HepG2 (cell line): Measurements from ENCODE around the gene OIT3. TPM values are rescaled to one million over a fixed set of nuclear protein-coding genes. Genes with fewer than 3 reads are reported as not detected.

Experiments
- ATAC-seq: fragments of 200-7000 bp; cut with Tn5 transposase; 3 replicates; pipeline ENCODE4 v1.9.1; 2020; ENCODE audit warnings: mild to moderate bottlenecking, moderate library complexity
- BruUV-seq: library from RNA; stranded (reverse); fragments of 400-500 nt; replicated peaks from 2 replicates; lab custom pipeline; 2021; lab: Mats Ljungman, UMichigan
- CTCF ChIA-PET: fragments of 300-600 bp; formaldehyde crosslinking; extraction: SDS; loops from one replicate; lab custom pipeline; 2021; ENCODE audit warnings: low total read pairs, inconsistent platforms, low intra/inter-chr PET ratio; lab: Yijun Ruan, JAX
- POLR2A ChIA-PET: fragments of 350-600 bp; sonication (Branson Sonifier 250); formaldehyde crosslinking; loops from one replicate; lab custom pipeline; 2020; ENCODE audit warnings: antibody characterized with exemption, inconsistent platforms; lab: Yijun Ruan, JAX
- DNase-seq: peaks from one replicate; pipeline ENCODE4 v3.0.0-alpha.2; 2015; ENCODE audit warnings: low spot score
- FAIRE-seq: peaks from 3 replicates; lab custom pipeline; 2011; peaks lifted over from hg19 to GRCh38; lab: Jason Lieb, UNC
- H2AFZ ChIP-seq: one replicate; pipeline ENCODE4 v1.6.1; 2011; ENCODE audit warnings: low read length, inconsistent platforms
- H3K27ac ChIP-seq: fragments of 300-600 bp; 3 replicates; pipeline ENCODE4 v1.8.0; 2011; ENCODE audit warnings: mixed run types, mild to moderate bottlenecking, mixed read lengths, low read length, inconsistent platforms; ENCODE audit not compliant: insufficient read depth; ENCODE audit errors: extremely low read length
- H3K27me3 ChIP-seq, 2 experiments: fragments of 200-600 bp in 1 of 2; 2 replicates in 1 of 2; 3 replicates in 1 of 2; pipeline versions ENCODE4 v1.6.0 to v1.8.0; 2011; ENCODE audit warnings: low read length in 2 of 2, mild to moderate bottlenecking in 2 of 2, moderate library complexity in 2 of 2, inconsistent platforms in 1 of 2; ENCODE audit not compliant: insufficient read depth in 2 of 2, control insufficient read depth in 1 of 2
- H3K36me3 ChIP-seq, 2 experiments: fragments of 200-600 bp in 1 of 2; replicated peaks in 1 of 2; 2 replicates in 1 of 2; 3 replicates in 1 of 2; pipeline versions ENCODE4 v1.5.1 to v1.8.0; 2011; ENCODE audit warnings: low read length in 2 of 2, inconsistent platforms in 1 of 2; ENCODE audit not compliant: insufficient read depth in 2 of 2, control insufficient read depth in 1 of 2
- H3K4me1 ChIP-seq: 2 replicates; pipeline ENCODE4 v1.5.1; 2012; ENCODE audit warnings: low read length, inconsistent platforms; ENCODE audit not compliant: insufficient read depth
- H3K4me2 ChIP-seq: 2 replicates; pipeline ENCODE4 v1.6.0; 2011; ENCODE audit warnings: low read depth, low read length, inconsistent platforms
- H3K4me3 ChIP-seq, 3 experiments: fragments of 200-600 bp in 1 of 3; sonication (generic), shearing (Covaris generic) in 1 of 3; replicated peaks in 1 of 3; 2 replicates each; pipeline ENCODE4 v1.5.1; 2011 to 2016; ENCODE audit warnings: low read length in 3 of 3, inconsistent platforms in 2 of 3, low read depth in 2 of 3, mild to moderate bottlenecking in 2 of 3, control low read depth in 1 of 3, mixed read lengths in 1 of 3; ENCODE audit not compliant: insufficient read depth in 1 of 3
- H3K79me2 ChIP-seq: one replicate; pipeline ENCODE4 v1.6.1; 2011; ENCODE audit warnings: low read length, inconsistent platforms; ENCODE audit not compliant: insufficient read depth
- H3K9ac ChIP-seq: 2 replicates; pipeline ENCODE4 v1.6.0; 2011; ENCODE audit warnings: mild to moderate bottlenecking, low read depth, low read length, inconsistent platforms; ENCODE audit not compliant: insufficient read depth
- H3K9me3 ChIP-seq: 2 replicates; pipeline ENCODE4 v1.5.1; 2012; ENCODE audit warnings: mild to moderate bottlenecking, low read length
- H4K20me1 ChIP-seq: 2 replicates; pipeline ENCODE4 v1.6.0; 2011; ENCODE audit warnings: inconsistent platforms, mild to moderate bottlenecking, low read length, moderate library complexity; ENCODE audit not compliant: insufficient read depth
- TAF15 ChIP-seq: fragments of 200-400 bp; formaldehyde crosslinking; IDR thresholded peaks from one replicate; pipeline ENCODE4 v1.6.1; 2018; ENCODE audit warnings: mild to moderate bottlenecking, low read depth, low read length; ENCODE audit not compliant: poor library complexity, severe bottlenecking
- TOPORS ChIP-seq: sonication (generic); formaldehyde crosslinking; IDR thresholded peaks from 2 replicates; pipeline ENCODE4 v1.8.0; 2023; ENCODE audit warnings: mild to moderate bottlenecking, missing genetic modification reagents
- ZNF101 ChIP-seq: sonication (generic); formaldehyde crosslinking; IDR thresholded peaks from 2 replicates; pipeline ENCODE4 v1.4.0; 2020; ENCODE audit warnings: mild to moderate bottlenecking, low read depth, missing genetic modification reagents, borderline replicate concordance
- ZNF12 ChIP-seq: sonication (generic); formaldehyde crosslinking; IDR thresholded peaks from 2 replicates; pipeline ENCODE4 v1.5.0; 2020; ENCODE audit warnings: missing genetic modification reagents
- ZNF235 ChIP-seq: sonication (generic); formaldehyde crosslinking; IDR thresholded peaks from 2 replicates; pipeline ENCODE4 v1.8.1; 2023; ENCODE audit warnings: mild to moderate bottlenecking, missing genetic modification reagents, borderline replicate concordance
- ZNF382 ChIP-seq: sonication (generic); formaldehyde crosslinking; IDR thresholded peaks from 2 replicates; pipeline ENCODE4 v1.5.0; 2020; ENCODE audit warnings: missing genetic modification reagents, mild to moderate bottlenecking, borderline replicate concordance
- ZNF501 ChIP-seq: sonication (generic); formaldehyde crosslinking; IDR thresholded peaks from 2 replicates; pipeline ENCODE4 v1.5.1; 2020; ENCODE audit warnings: mild to moderate bottlenecking, moderate library complexity, missing genetic modification reagents
- ZNF746 ChIP-seq: sonication (generic); formaldehyde crosslinking; IDR thresholded peaks from 2 replicates; pipeline ENCODE4 v1.8.0; 2022; ENCODE audit warnings: mild to moderate bottlenecking, missing genetic modification reagents
- ZNF777 ChIP-seq: sonication (generic); formaldehyde crosslinking; IDR thresholded peaks from 2 replicates; pipeline ENCODE4 v1.4.0; 2020; ENCODE audit warnings: missing genetic modification reagents
- ZNF839 ChIP-seq: sonication (generic); formaldehyde crosslinking; IDR thresholded peaks from 2 replicates; pipeline ENCODE4 v1.4.0; 2020; ENCODE audit warnings: missing genetic modification reagents, mild to moderate bottlenecking, borderline replicate concordance
- ZSCAN9 ChIP-seq: IDR thresholded peaks from 2 replicates; pipeline ENCODE4 v1.6.1; 2016; ENCODE audit warnings: borderline replicate concordance
- in situ Hi-C: cut with HindIII; loops from 2 replicates; pipeline ENCODE4 v1.10.0; 2017; ENCODE audit warnings: low pct_unique_long_range_greater_than_20kb; ENCODE audit not compliant: extremely low pct_ligation_motif_present
- intact Hi-C: fragments of 100-400 bp; cut with micrococcal nuclease; formaldehyde crosslinking; loops from one replicate; pipeline ENCODE4 v1.10.0; 2022; ENCODE audit not compliant: unreplicated experiment
- polyA plus RNA-seq, 8 experiments: library from polyadenylated mRNA; depleted of rRNA in 3 of 8; stranded (reverse) in 7 of 8; unstranded in 1 of 8; fragments of >200 nt; fragmentation: Illumina TruSeq in 4 of 8; extraction: Trizol in 4 of 8; gene quantifications; 2 replicates each; pipeline versions ENCODE4 v1.2.1 to v1.2.3, GENCODE V29; 2011 to 2016; ENCODE audit warnings: low read depth in 4 of 8, missing spikeins in 1 of 8, mixed read lengths in 1 of 8; ENCODE audit not compliant: insufficient read depth in 1 of 8
- total RNA-seq, 5 experiments: library from RNA; depleted of rRNA; stranded (reverse); fragments of >200 nt; fragmentation: Illumina TruSeq; extraction: Trizol; gene quantifications; 2 replicates each; pipeline ENCODE4 v1.2.3, GENCODE V29; 2016; ENCODE audit warnings: low read depth in 1 of 5
- TF ChIP-seq, protein P1 (sequence below): IDR thresholded peaks from 2 replicates; pipeline ENCODE4 v1.6.1; 2016
- TF ChIP-seq, protein P2 (sequence below): sonication (generic); formaldehyde crosslinking; conservative IDR thresholded peaks from 2 replicates; pipeline ENCODE4 v1.4.0; 2020; ENCODE audit warnings: mild to moderate bottlenecking, missing genetic modification reagents, moderate library complexity

Gene OIT3
- total and polyA plus RNA-seq, 2 of the 13 experiments (the other 11 are each of a cell fraction or from before 2014, with no cell fraction given), result not detected

DNA sequence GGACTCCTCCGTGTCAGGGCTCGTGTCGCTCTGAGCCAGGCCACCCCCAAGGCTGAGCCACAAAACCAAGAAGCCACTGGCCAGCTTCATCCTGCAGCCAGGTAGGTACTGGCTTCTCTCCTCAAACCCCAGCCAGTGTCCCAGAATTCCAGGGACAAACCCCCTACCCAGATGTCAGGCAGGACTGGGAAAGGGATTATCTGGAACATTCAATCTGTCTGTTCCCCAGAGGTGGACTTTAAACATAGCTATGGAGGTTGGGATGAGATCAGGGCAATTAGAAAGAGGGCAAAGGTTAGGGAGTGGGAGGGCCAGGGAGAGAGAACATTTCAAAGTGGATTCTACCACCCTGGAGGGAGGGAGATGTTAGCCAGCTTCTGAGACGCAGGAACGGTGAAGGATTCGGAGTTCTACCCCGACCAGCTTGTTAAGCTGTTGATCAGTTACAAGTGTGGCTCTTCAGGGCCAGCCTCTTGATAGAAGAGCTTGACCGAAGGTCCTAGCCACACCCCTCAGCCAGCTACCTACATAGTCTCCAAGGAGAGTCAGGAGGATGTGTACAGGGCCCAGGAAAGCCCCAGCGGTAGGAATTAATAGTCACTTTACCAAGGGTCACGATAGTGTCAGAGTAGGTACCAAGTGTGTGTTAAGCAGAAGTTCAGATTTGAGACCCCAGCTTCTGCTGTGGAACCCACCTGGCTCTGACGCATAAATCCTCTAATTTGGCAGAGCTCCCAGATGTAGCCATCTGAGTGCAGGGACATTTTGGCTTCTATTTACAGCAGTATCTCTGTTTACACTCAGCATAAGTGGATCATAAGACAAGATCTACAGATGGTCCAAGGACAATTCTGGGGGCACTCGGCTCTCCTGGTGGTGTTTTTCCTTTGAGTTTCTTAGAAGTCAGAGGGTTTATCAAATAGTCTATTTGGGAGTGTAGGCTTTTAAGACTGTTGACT is 61.3 kb downstream of the OIT3 start, which contains the start of gene PLA2G12B (continued):
- TF ChIP-seq ZNF101 (CRISPR knock-in tag), result no peak
- no peak for TF ChIP-seq TOPORS (CRISPR knock-in tag)
- no peak; the same call in 1 of the 2 replicates for TF ChIP-seq ZNF235 (CRISPR knock-in tag)

- DNase-seq (no peak), FAIRE-seq (no peak), ATAC-seq (no peak)
- in situ Hi-C loops, result no loop called here
- Histone ChIP-seq H4K20me1 (no peaks in the 10 kb centered on the region), H3K4me3 (no peak overlapping the region), H2AFZ (no peak overlapping the region), H3K79me2 (peaks cover 12% of the 10 kb centered on the region), H3K4me2 (no peak overlapping the region), H3K9me3 (no peaks in the 10 kb centered on the region), H3K36me3 (no peaks in the 10 kb centered on the region), H3K4me1 (peaks cover 35% of the 10 kb centered on the region), H3K9ac (no peak overlapping the region), H3K27ac (no peak overlapping the region), H3K27me3 (no peaks in the 10 kb centered on the region; a peak in 1 of 5 replicates)
- no TSS peak for BruUV-seq
- POLR2A ChIA-PET, result no interaction called here
- intact Hi-C loops, result no loop called here
- CTCF ChIA-PET, result no interaction called here
- TF ChIP-seq TAF15 (no peak), ZSCAN9 (CRISPR knock-in tag) (no peak), ZNF501 (CRISPR knock-in tag) (no peak), ZNF382 (CRISPR knock-in tag) (no peak), ZNF746 (CRISPR knock-in tag) (no peak), ZNF777 (CRISPR knock-in tag) (no peak), ZNF12 (CRISPR knock-in tag) (no peak), ZNF839 (CRISPR knock-in tag) (no peak)
- TF ChIP-seq, protein P1, sequence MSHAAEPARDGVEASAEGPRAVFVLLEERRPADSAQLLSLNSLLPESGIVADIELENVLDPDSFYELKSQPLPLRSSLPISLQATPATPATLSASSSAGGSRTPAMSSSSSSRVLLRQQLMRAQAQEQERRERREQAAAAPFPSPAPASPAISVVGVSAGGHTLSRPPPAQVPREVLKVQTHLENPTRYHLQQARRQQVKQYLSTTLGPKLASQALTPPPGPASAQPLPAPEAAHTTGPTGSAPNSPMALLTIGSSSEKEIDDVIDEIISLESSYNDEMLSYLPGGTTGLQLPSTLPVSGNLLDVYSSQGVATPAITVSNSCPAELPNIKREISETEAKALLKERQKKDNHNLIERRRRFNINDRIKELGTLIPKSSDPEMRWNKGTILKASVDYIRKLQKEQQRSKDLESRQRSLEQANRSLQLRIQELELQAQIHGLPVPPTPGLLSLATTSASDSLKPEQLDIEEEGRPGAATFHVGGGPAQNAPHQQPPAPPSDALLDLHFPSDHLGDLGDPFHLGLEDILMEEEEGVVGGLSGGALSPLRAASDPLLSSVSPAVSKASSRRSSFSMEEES, result no peak
- TF ChIP-seq, protein P2, sequence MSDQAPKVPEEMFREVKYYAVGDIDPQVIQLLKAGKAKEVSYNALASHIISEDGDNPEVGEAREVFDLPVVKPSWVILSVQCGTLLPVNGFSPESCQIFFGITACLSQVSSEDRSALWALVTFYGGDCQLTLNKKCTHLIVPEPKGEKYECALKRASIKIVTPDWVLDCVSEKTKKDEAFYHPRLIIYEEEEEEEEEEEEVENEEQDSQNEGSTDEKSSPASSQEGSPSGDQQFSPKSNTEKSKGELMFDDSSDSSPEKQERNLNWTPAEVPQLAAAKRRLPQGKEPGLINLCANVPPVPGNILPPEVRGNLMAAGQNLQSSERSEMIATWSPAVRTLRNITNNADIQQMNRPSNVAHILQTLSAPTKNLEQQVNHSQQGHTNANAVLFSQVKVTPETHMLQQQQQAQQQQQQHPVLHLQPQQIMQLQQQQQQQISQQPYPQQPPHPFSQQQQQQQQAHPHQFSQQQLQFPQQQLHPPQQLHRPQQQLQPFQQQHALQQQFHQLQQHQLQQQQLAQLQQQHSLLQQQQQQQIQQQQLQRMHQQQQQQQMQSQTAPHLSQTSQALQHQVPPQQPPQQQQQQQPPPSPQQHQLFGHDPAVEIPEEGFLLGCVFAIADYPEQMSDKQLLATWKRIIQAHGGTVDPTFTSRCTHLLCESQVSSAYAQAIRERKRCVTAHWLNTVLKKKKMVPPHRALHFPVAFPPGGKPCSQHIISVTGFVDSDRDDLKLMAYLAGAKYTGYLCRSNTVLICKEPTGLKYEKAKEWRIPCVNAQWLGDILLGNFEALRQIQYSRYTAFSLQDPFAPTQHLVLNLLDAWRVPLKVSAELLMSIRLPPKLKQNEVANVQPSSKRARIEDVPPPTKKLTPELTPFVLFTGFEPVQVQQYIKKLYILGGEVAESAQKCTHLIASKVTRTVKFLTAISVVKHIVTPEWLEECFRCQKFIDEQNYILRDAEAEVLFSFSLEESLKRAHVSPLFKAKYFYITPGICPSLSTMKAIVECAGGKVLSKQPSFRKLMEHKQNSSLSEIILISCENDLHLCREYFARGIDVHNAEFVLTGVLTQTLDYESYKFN, result no peak
Measured at GRCh38 chr10:72956001-72956400, 62.5 kb downstream of the OIT3 start.
